Spleen (tissue), 7 donors: ENCODE results near the gene LMOD2.

Experiments
- POLR2A ChIP-seq, 3 donors: fragments of 450-650 bp; IDR thresholded peaks; one replicate each; pipeline ENCODE4 v1.5.1; 2017; ENCODE audit warnings: antibody characterized with exemption in 3 of 3, mild to moderate bottlenecking in 1 of 3
- TF ChIP-seq, protein P1 (sequence below), 11 experiments: fragments of 200-600 bp in 7 of 11; fragments of 450-650 bp in 4 of 11; sonication (generic) in 4 of 11; IDR thresholded peaks in 8 of 11; conservative IDR thresholded peaks in 3 of 11; 1 replicate in 7 of 11; 2 replicates in 4 of 11; pipeline versions ENCODE4 v1.4.0 to v1.8.0; 2016 to 2021; ENCODE audit warnings: antibody characterized with exemption in 11 of 11, inconsistent platforms in 4 of 11, mild to moderate bottlenecking in 1 of 11
- donor health status: DM: no; HTN: no; CAD: no; lungs with moderate emphysema.
- donor health status: DM: no; HTN: no; CAD: no.
- donor health status: DM: no; HTN: no; CAD: no.

DNA sequence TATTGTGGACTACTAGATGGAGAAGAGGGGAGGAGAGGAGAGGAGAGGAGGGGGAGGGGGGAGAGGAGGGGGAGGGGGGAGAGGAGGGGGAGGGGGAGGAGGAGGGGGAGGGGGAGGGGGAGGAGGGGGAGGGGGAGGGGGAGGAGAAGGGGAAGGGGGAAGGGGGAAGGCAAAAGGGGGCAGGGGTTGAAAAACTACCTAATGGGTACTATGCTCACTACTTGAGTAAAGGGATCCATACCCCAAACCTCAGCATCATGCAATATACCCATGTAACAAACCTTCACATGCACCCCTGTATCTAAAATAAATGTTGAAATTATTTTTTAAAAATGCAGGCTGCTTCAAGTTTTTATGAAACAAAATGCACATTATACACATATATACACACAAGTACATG lies 15.1 kb upstream of the LMOD2 start:
- TF ChIP-seq POLR2A (IDR thresholded peaks at IDR 0.05), result no peak
- TF ChIP-seq, protein P1, sequence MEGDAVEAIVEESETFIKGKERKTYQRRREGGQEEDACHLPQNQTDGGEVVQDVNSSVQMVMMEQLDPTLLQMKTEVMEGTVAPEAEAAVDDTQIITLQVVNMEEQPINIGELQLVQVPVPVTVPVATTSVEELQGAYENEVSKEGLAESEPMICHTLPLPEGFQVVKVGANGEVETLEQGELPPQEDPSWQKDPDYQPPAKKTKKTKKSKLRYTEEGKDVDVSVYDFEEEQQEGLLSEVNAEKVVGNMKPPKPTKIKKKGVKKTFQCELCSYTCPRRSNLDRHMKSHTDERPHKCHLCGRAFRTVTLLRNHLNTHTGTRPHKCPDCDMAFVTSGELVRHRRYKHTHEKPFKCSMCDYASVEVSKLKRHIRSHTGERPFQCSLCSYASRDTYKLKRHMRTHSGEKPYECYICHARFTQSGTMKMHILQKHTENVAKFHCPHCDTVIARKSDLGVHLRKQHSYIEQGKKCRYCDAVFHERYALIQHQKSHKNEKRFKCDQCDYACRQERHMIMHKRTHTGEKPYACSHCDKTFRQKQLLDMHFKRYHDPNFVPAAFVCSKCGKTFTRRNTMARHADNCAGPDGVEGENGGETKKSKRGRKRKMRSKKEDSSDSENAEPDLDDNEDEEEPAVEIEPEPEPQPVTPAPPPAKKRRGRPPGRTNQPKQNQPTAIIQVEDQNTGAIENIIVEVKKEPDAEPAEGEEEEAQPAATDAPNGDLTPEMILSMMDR (IDR thresholded peaks at IDR 0.05 in 8 of 11, conservative IDR thresholded peaks at IDR 0.05 in 3 of 11), result no peak
